Measurements from ENCODE around the gene COL24A1. TPM values are rescaled to one million over a fixed set of nuclear protein-coding genes. Genes with fewer than 3 reads are reported as not detected.

The COL24A1 gene
- total and polyA plus RNA-seq, 2 of the 8 experiments (the other 6 are each of a cell fraction or from before 2014, with no cell fraction given): 0.23 to 1.1 TPM

DNA sequence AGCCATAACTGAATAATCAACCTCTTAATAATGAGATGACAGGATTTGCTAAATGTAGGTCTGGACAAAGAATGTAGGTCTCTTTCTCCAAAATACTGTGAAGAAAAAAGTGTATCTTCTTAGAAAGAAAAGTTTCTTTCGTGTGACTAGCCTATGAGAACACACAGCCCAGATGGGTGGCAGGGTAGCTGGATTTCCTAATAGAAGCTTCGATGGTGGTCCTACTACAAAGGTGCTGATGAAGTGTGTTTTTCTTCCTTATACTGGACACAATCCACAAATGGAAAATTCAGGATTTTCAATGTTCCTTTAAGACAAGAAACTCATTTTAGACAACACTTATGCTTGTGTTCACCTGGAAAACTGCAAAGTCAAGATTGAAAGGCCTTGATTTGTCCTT lies 358.2 kb downstream of the COL24A1 start:
- Histone ChIP-seq H3K18ac (ENCODE audit: extremely low read depth, low read length) (no peak overlapping the region), H3K23me2 (ENCODE audit: low read depth, low read length) (no peaks in the 10 kb centered on the region; the same call in 1 of the 2 replicates), H4K20me1 (replicated peaks in 1 of 2; ENCODE audit: control insufficient read depth in 1 of 2, insufficient read depth in 2 of 2, low read length in 2 of 2) (no peaks in the 10 kb centered on the region), H3K9ac (replicated peaks in 1 of 4; ENCODE audit: extremely low read depth in 1 of 4, low read depth in 3 of 4, low read length in 3 of 4) (no peak overlapping the region), H3K27me3 (replicated peaks in 1 of 4; ENCODE audit: control insufficient read depth in 3 of 4, extremely low read depth in 1 of 4, insufficient read depth in 3 of 4, low read length in 3 of 4) (no peaks in the 10 kb centered on the region), H4K91ac (replicated peaks; ENCODE audit: insufficient read length, low read length) (no peak overlapping the region), H3K14ac (ENCODE audit: insufficient read length) (no peak overlapping the region), H2BK20ac (ENCODE audit: low read length) (no peak overlapping the region), H2BK15ac (ENCODE audit: low read length) (no peak overlapping the region), H3K4me2 (ENCODE audit: insufficient read depth in 1 of 2, low read depth in 2 of 2, low read length in 2 of 2) (no peak overlapping the region), H3K36me3 (ENCODE audit: control insufficient read depth in 2 of 4, insufficient read depth in 4 of 4, low read length in 3 of 4) (no peaks in the 10 kb centered on the region), H2AFZ (ENCODE audit: low read length) (no peak overlapping the region), H3K9me3 (ENCODE audit: insufficient read depth in 2 of 2, low read depth in 1 of 2, low read length in 1 of 2) (no peaks in the 10 kb centered on the region), H3K79me1 (ENCODE audit: low read depth, low read length) (no peaks in the 10 kb centered on the region), H4K8ac (ENCODE audit: extremely low read depth, insufficient read depth, low read length) (no peak overlapping the region), H3K27ac (ENCODE audit: low read depth, low read length) (no peak overlapping the region), H2BK5ac (ENCODE audit: low read depth, low read length) (no peak overlapping the region), H2BK120ac (replicated peaks; ENCODE audit: low read depth, low read length) (no peak overlapping the region), H4K5ac (ENCODE audit: insufficient read length, low read depth, low read length) (no peak overlapping the region), H3K4me3 (ENCODE audit: extremely low read depth in 1 of 4, insufficient read depth in 2 of 4, low read depth in 3 of 4, low read length in 4 of 4) (no peak overlapping the region), H3K4ac (replicated peaks; ENCODE audit: insufficient read length, low read depth, low read length) (no peak overlapping the region), H3K56ac (replicated peaks; ENCODE audit: insufficient read length, low read depth, low read length) (no peak overlapping the region), H3K23ac (ENCODE audit: insufficient read length) (no peak overlapping the region), H3K4me1 (replicated peaks in 1 of 4; ENCODE audit: control insufficient read depth in 3 of 4, insufficient read depth in 4 of 4, low read length in 3 of 4) (no peaks in the 10 kb centered on the region), H2BK12ac (ENCODE audit: low read depth, low read length) (no peak overlapping the region), H3K79me2 (ENCODE audit: control insufficient read depth in 1 of 2, insufficient read depth in 2 of 2, low read length in 2 of 2) (no peaks in the 10 kb centered on the region), H2AK5ac (ENCODE audit: low read depth, low read length) (no peak overlapping the region)
- WGBS, 2 experiments (ENCODE audit: extremely low coverage in 1 of 2, insufficient coverage in 1 of 2, insufficient read length in 1 of 2, insufficient replicate concordance in 2 of 2, low coverage in 1 of 2, low lambda C conversion rate in 2 of 2, missing lambda C conversion rate in 1 of 2): 89% methylated on average over 2 of the region's 2 CpGs; no CpG with 5 or more reads in 1 of the 2 experiments
- CTCF ChIA-PET (ENCODE audit: partially characterized antibody): no interaction called here
- FAIRE-seq (no peak), DNase-seq (ENCODE audit: low read depth in 1 of 2, low spot score in 2 of 2) (no peak)
- POLR2A ChIA-PET (ENCODE audit: partially characterized antibody): no interaction called here
- no peak for TF ChIP-seq NRF1 (IDR thresholded peaks at IDR 0.05; ENCODE audit: low read depth, low read length)
- TF ChIP-seq JUN (IDR thresholded peaks at IDR 0.05; ENCODE audit: low read depth, low read length): no peak
- no peak for TF ChIP-seq RBBP5 (IDR thresholded peaks at IDR 0.05; ENCODE audit: borderline replicate concordance, low read depth, low read length)
- TF ChIP-seq POU5F1 (IDR thresholded peaks at IDR 0.05; ENCODE audit: low read depth, low read length): no peak
- TF ChIP-seq POLR2AphosphoS5 (IDR thresholded peaks at IDR 0.05; ENCODE audit: low read depth, low read length): no peak
- no peak for TF ChIP-seq HDAC6 (IDR thresholded peaks at IDR 0.05; ENCODE audit: low read depth, low read length)
- TF ChIP-seq BRCA1 (IDR thresholded peaks at IDR 0.05; ENCODE audit: low read depth, low read length): no peak
- no peak for TF ChIP-seq GABPA (IDR thresholded peaks at IDR 0.05; ENCODE audit: borderline replicate concordance, insufficient read depth, low read length)
- TF ChIP-seq, protein P1, sequence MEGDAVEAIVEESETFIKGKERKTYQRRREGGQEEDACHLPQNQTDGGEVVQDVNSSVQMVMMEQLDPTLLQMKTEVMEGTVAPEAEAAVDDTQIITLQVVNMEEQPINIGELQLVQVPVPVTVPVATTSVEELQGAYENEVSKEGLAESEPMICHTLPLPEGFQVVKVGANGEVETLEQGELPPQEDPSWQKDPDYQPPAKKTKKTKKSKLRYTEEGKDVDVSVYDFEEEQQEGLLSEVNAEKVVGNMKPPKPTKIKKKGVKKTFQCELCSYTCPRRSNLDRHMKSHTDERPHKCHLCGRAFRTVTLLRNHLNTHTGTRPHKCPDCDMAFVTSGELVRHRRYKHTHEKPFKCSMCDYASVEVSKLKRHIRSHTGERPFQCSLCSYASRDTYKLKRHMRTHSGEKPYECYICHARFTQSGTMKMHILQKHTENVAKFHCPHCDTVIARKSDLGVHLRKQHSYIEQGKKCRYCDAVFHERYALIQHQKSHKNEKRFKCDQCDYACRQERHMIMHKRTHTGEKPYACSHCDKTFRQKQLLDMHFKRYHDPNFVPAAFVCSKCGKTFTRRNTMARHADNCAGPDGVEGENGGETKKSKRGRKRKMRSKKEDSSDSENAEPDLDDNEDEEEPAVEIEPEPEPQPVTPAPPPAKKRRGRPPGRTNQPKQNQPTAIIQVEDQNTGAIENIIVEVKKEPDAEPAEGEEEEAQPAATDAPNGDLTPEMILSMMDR (IDR thresholded peaks at IDR 0.05; ENCODE audit: control extremely low read depth in 1 of 3, insufficient read depth in 1 of 3, low read depth in 1 of 3, low read length in 3 of 3): no peak
- TF ChIP-seq TEAD4 (IDR thresholded peaks at IDR 0.05; ENCODE audit: low read depth, low read length): no peak
- no peak for TF ChIP-seq CREB1 (IDR thresholded peaks at IDR 0.05)
- TF ChIP-seq POLR2A (IDR thresholded peaks at IDR 0.05; ENCODE audit: control extremely low read depth in 1 of 2, low read depth in 2 of 2, low read length in 2 of 2): no peak
- no peak for TF ChIP-seq MAFK (IDR thresholded peaks at IDR 0.05; ENCODE audit: low read depth, low read length)
- TF ChIP-seq EZH2 (IDR thresholded peaks at IDR 0.05; ENCODE audit: low read depth, low read length, severe bottlenecking): no peak

Measured in H1 (cell line).